Gastroesophageal sphincter (tissue), 3 donors: ENCODE measurements around the gene CUX1.

Source experiments
- CTCF ChIP-seq, 4 experiments: fragments of 200-600 bp in 2 of 4; fragments of 450-650 bp in 2 of 4; sonication (generic) in 1 of 4; IDR thresholded peaks; one replicate each; pipeline ENCODE4 v1.5.1; 2017 to 2019; ENCODE audit warnings: antibody characterized with exemption in 4 of 4, mild to moderate bottlenecking in 2 of 4, moderate library complexity in 2 of 4
- POLR2A ChIP-seq, 2 donors: fragments of 450-650 bp; IDR thresholded peaks; one replicate each; pipeline ENCODE4 v1.6.1; 2017; ENCODE audit warnings: antibody characterized with exemption in 2 of 2, mild to moderate bottlenecking in 2 of 2, moderate library complexity in 1 of 2
- POLR2AphosphoS5 ChIP-seq: sonication (generic); formaldehyde crosslinking; IDR thresholded peaks from one replicate; pipeline ENCODE4 v1.6.1; 2017; ENCODE audit warnings: antibody characterized with exemption

GRCh38 chr7:102289057-102289456 lies 471.6 kb downstream of the CUX1 start:
- TF ChIP-seq POLR2A (IDR thresholded peaks at IDR 0.05) (no peak), POLR2AphosphoS5 (no peak), CTCF (IDR thresholded peaks at IDR 0.05) (no peak)
